Prostate gland (tissue), 2 donors: ENCODE data around the gene FGF12. TPM values are rescaled to one million over a fixed set of nuclear protein-coding genes. Genes with fewer than 3 reads are reported as not detected.

Experiments
- DNase-seq: peaks from one replicate; pipeline ENCODE4 v3.0.0-alpha.2; 2019; ENCODE audit warnings: low spot score
- H3K27ac ChIP-seq, 2 donors: fragments of 200-600 bp; sonication (generic); 2 replicates each; pipeline ENCODE4 v1.5.1; 2017 to 2019
- H3K27me3 ChIP-seq: fragments of 200-600 bp; sonication (generic); replicated peaks from 2 replicates; pipeline ENCODE4 v1.5.1; 2019; ENCODE audit not compliant: insufficient read depth
- H3K36me3 ChIP-seq, 2 donors: fragments of 200-600 bp; sonication (generic); 1 replicate in 1 of 2; 2 replicates in 1 of 2; pipeline versions ENCODE4 v1.5.1 to v1.8.1; 2017 to 2019
- H3K4me1 ChIP-seq: fragments of 200-600 bp; sonication (generic); replicated peaks from 2 replicates; pipeline ENCODE4 v1.5.1; 2019
- H3K4me3 ChIP-seq, 2 donors: fragments of 200-600 bp; sonication (generic); 2 replicates each; pipeline ENCODE4 v1.5.1; 2017 to 2019
- H3K9me3 ChIP-seq: fragments of 200-600 bp; sonication (generic); 2 replicates; pipeline ENCODE4 v1.5.1; 2017
- CTCF ChIP-seq, 4 experiments: fragments of 200-600 bp in 2 of 4; fragments of 450-650 bp in 2 of 4; sonication (generic) in 2 of 4; IDR thresholded peaks; 1 replicate in 3 of 4; 2 replicates in 1 of 4; pipeline ENCODE4 v1.5.1; 2016 to 2019; ENCODE audit warnings: antibody characterized with exemption in 4 of 4, mild to moderate bottlenecking in 2 of 4, moderate library complexity in 2 of 4
- POLR2A ChIP-seq: fragments of 450-650 bp; IDR thresholded peaks from one replicate; pipeline ENCODE4 v1.6.1; 2016; ENCODE audit warnings: antibody characterized with exemption, mild to moderate bottlenecking
- POLR2AphosphoS5 ChIP-seq: sonication (generic); formaldehyde crosslinking; IDR thresholded peaks from one replicate; pipeline ENCODE4 v1.6.1; 2017; ENCODE audit warnings: antibody characterized with exemption
- WGBS: methylation state at CpG from one replicate; pipeline ENCODE4 v1.1.5; 2018; 5-methylcytosine and 5-hydroxymethylcytosine counted together
- intact Hi-C: fragments of 100-400 bp; cut with DNase I; formaldehyde crosslinking; loops from one replicate; pipeline ENCODE4 v1.14.2; 2022
- small RNA-seq, 2 donors: library from RNA; depleted of rRNA; stranded (forward); fragments of <200 nt; gene quantifications; one replicate each; pipeline ENCODE3, GENCODE V24; 2016
- total RNA-seq, 2 donors: library from RNA; depleted of rRNA; stranded (reverse); fragments of >200 nt; gene quantifications; one replicate each; pipeline ENCODE4 v1.1.0, GENCODE V29; 2016

The FGF12 gene
- total RNA-seq, 2 donors from 2014 or later: 2.4 to 5.7 TPM

- H3K4me3 ChIP-seq: no peak overlapping the region
- no peaks in the 10 kb centered on the region for H3K36me3 ChIP-seq
- H3K4me1 ChIP-seq: no peaks in the 10 kb centered on the region
- intact Hi-C loops: no loop called here
- H3K27me3 ChIP-seq: no peaks in the 10 kb centered on the region
- no peak overlapping the region for H3K27ac ChIP-seq
- TF ChIP-seq POLR2AphosphoS5: no peak
- DNase-seq: no peak
- no peaks in the 10 kb centered on the region for H3K9me3 ChIP-seq
These were observed 618.5 kb downstream of the FGF12 start for GRCh38 chr3:192108820-192109219.

- no peaks in the 10 kb centered on the region for H3K9me3 ChIP-seq
- TF ChIP-seq CTCF (IDR thresholded peaks at IDR 0.05) (no peak), POLR2A (no peak), POLR2AphosphoS5 (no peak)
- DNase-seq: no peak
- intact Hi-C loops: no loop called here
- no peaks in the 10 kb centered on the region for H3K4me1 ChIP-seq
- H3K4me3 ChIP-seq: no peak overlapping the region
- 61% methylated on average over 4 of the region's 4 CpGs for WGBS
- no peak overlapping the region for H3K27ac ChIP-seq
- no peaks in the 10 kb centered on the region for H3K36me3 ChIP-seq
- H3K27me3 ChIP-seq: no peaks in the 10 kb centered on the region
These were observed 620.8 kb downstream of the FGF12 start for GRCh38 chr3:192106543-192106942.

- no peak overlapping the region for H3K27ac ChIP-seq
- intact Hi-C loops: no loop called here
- no peaks in the 10 kb centered on the region for H3K36me3 ChIP-seq
- no peaks in the 10 kb centered on the region for H3K27me3 ChIP-seq
- H3K9me3 ChIP-seq: no peaks in the 10 kb centered on the region
- H3K4me1 ChIP-seq: no peaks in the 10 kb centered on the region
- no peak overlapping the region for H3K4me3 ChIP-seq
- no peak for DNase-seq
- TF ChIP-seq CTCF (IDR thresholded peaks at IDR 0.05) (no peak), POLR2A (no peak), POLR2AphosphoS5 (no peak)
- WGBS: 100% methylated on average over 1 of the region's 1 CpG
These were observed 634.8 kb downstream of the FGF12 start for GRCh38 chr3:192092388-192093005.

GRCh38 chr3:192091831-192092230, 635.5 kb downstream of the FGF12 start:
- H3K4me3 ChIP-seq: no peak overlapping the region
- TF ChIP-seq POLR2AphosphoS5: no peak
- TF ChIP-seq POLR2A: no peak
- TF ChIP-seq CTCF (IDR thresholded peaks at IDR 0.05): no peak
- no peak overlapping the region for H3K27ac ChIP-seq
- intact Hi-C loops: no loop called here
- no peaks in the 10 kb centered on the region for H3K36me3 ChIP-seq
- no peaks in the 10 kb centered on the region for H3K27me3 ChIP-seq
- 74% methylated on average over 1 of the region's 1 CpG for WGBS
- H3K4me1 ChIP-seq: no peaks in the 10 kb centered on the region
- no peaks in the 10 kb centered on the region for H3K9me3 ChIP-seq
- no peak for DNase-seq

- Histone ChIP-seq H3K4me3 (no peak overlapping the region), H3K27me3 (no peaks in the 10 kb centered on the region), H3K9me3 (no peaks in the 10 kb centered on the region), H3K27ac (no peak overlapping the region), H3K4me1 (no peaks in the 10 kb centered on the region), H3K36me3 (no peaks in the 10 kb centered on the region)
- no peak for TF ChIP-seq CTCF (IDR thresholded peaks at IDR 0.05)
- TF ChIP-seq POLR2AphosphoS5: no peak
- TF ChIP-seq POLR2A: no peak
- intact Hi-C loops: no loop called here
- DNase-seq: no peak
These were observed 636.8 kb downstream of the FGF12 start for GRCh38 chr3:192090586-192090985.

Small RNA genes within 50 kb of the gene (small RNA-seq; reads per million reads assigned to genes)
- gene RF01210 (0 reads per million in 2 donors), gene RNU1-20P (0 to 0.09 reads per million in 2 donors)

Other genes with a start within 250 kb of the FGF12 start
- 10 to 100 TPM in 1 of 2 donors, 1 to 10 TPM in 1; 1.8 to 20.4 TPM for gene MB21D2, start 190.3 kb upstream of the FGF12 start, total RNA-seq